GM23338 (cell line): ENCODE measurements around the gene SMIM10L1. TPM values are rescaled to one million over a fixed set of nuclear protein-coding genes. Genes with fewer than 3 reads are reported as not detected.
A peak's percentile ranks its signal among the peaks of the same experiment; 100 is the strongest.

Experiments used
- ATAC-seq: fragments of 200-7000 bp; cut with Tn5 transposase; 3 replicates; pipeline ENCODE4 v1.9.1; 2020
- DNase-seq: peaks from one replicate; pipeline ENCODE4 v3.0.0-alpha.2; 2015; ENCODE audit warnings: low spot score
- H2AFZ ChIP-seq: fragments of 200-600 bp; sonication (generic); 2 replicates; pipeline ENCODE4 v1.8.0; 2016; ENCODE audit warnings: antibody characterized with exemption, mild to moderate bottlenecking, moderate library complexity
- H3F3A ChIP-seq: fragments of 200-600 bp; sonication (generic); replicated peaks from 2 replicates; pipeline ENCODE4 v1.8.0; 2017; ENCODE audit warnings: antibody characterized with exemption, mixed run types, low read depth
- H3K27ac ChIP-seq: fragments of 200-600 bp; sonication (generic); 2 replicates; pipeline ENCODE4 v1.6.1; 2016; ENCODE audit warnings: low read depth
- H3K27me3 ChIP-seq: fragments of 200-600 bp; sonication (generic); 2 replicates; pipeline ENCODE4 v1.8.0; 2016; ENCODE audit warnings: mild to moderate bottlenecking, mixed run types, moderate library complexity; ENCODE audit not compliant: insufficient read depth
- H3K36me3 ChIP-seq: fragments of 200-600 bp; sonication (generic); 2 replicates; pipeline ENCODE4 v1.8.0; 2016; ENCODE audit warnings: mild to moderate bottlenecking; ENCODE audit not compliant: insufficient read depth
- H3K4me1 ChIP-seq: fragments of 200-600 bp; sonication (generic); 2 replicates; pipeline ENCODE4 v1.8.0; 2016; ENCODE audit warnings: mild to moderate bottlenecking, moderate library complexity; ENCODE audit not compliant: insufficient read depth
- H3K4me2 ChIP-seq: fragments of 200-600 bp; sonication (generic); 2 replicates; pipeline ENCODE4 v1.7.1; 2017; ENCODE audit warnings: mixed run types
- H3K4me3 ChIP-seq: fragments of 200-600 bp; sonication (generic); 2 replicates; pipeline ENCODE4 v1.6.1; 2016; ENCODE audit warnings: mixed run types
- H3K79me2 ChIP-seq: fragments of 200-600 bp; sonication (generic); replicated peaks from 2 replicates; pipeline ENCODE4 v1.8.0; 2017; ENCODE audit warnings: mild to moderate bottlenecking; ENCODE audit not compliant: insufficient read depth
- H3K9me2 ChIP-seq: fragments of 200-600 bp; sonication (generic); 2 replicates; pipeline ENCODE4 v1.8.0; 2017; ENCODE audit not compliant: insufficient read depth
- H4K20me1 ChIP-seq: fragments of 200-600 bp; sonication (generic); replicated peaks from 2 replicates; pipeline ENCODE4 v1.8.0; 2017; ENCODE audit warnings: mild to moderate bottlenecking; ENCODE audit not compliant: insufficient read depth
- H3K27ac Mint-ChIP-seq: 2 replicates; pipeline ENCODE4 v1.8.0; 2020; ENCODE audit warnings: inconsistent platforms, mild to moderate bottlenecking, moderate library complexity, mixed read lengths
- H3K27me3 Mint-ChIP-seq: 3 replicates; pipeline ENCODE4 v1.8.0; 2022; ENCODE audit warnings: low read depth, mild to moderate bottlenecking, moderate library complexity, mixed read lengths, inconsistent platforms; ENCODE audit not compliant: insufficient read depth, poor library complexity
- H3K36me3 Mint-ChIP-seq: 3 replicates; pipeline ENCODE4 v1.8.0; 2021; ENCODE audit warnings: low read depth, mild to moderate bottlenecking, inconsistent platforms, moderate library complexity, mixed read lengths
- H3K4me1 Mint-ChIP-seq: 3 replicates; pipeline ENCODE4 v1.8.0; 2020; ENCODE audit warnings: mild to moderate bottlenecking, inconsistent platforms, mixed read lengths
- H3K4me3 Mint-ChIP-seq: 3 replicates; pipeline ENCODE4 v1.8.0; 2021; ENCODE audit warnings: moderate library complexity, mild to moderate bottlenecking, inconsistent platforms, mixed read lengths
- H3K9me3 Mint-ChIP-seq: 3 replicates; pipeline ENCODE4 v1.8.0; 2020; ENCODE audit warnings: moderate library complexity, mild to moderate bottlenecking, inconsistent platforms, mixed read lengths
- CREB1 ChIP-seq: fragments of 250-450 bp; sonication (Bioruptor Pico); IDR thresholded peaks from 2 replicates; pipeline ENCODE4 v1.5.0; 2020; ENCODE audit warnings: low read depth, mild to moderate bottlenecking, moderate library complexity
- CTCF ChIP-seq, 2 experiments: fragments of 200-600 bp in 1 of 2; sonication (generic) in 1 of 2; conservative IDR thresholded peaks; 2 replicates each; pipeline versions ENCODE4 v1.5.1 to v1.6.1; 2016 to 2017; ENCODE audit warnings: antibody characterized with exemption in 2 of 2, low read depth in 2 of 2, mild to moderate bottlenecking in 2 of 2, moderate library complexity in 1 of 2
- ETS1 ChIP-seq: IDR thresholded peaks from 2 replicates; pipeline ENCODE4 v1.6.1; 2016; ENCODE audit warnings: antibody characterized with exemption
- EZH2 ChIP-seq: fragments of 200-600 bp; sonication (generic); IDR thresholded peaks from one replicate; pipeline ENCODE4 v1.8.0; 2017; ENCODE audit warnings: antibody characterized with exemption, mild to moderate bottlenecking, low read depth; ENCODE audit not compliant: unreplicated experiment
- JUNB ChIP-seq: IDR thresholded peaks from one replicate; pipeline ENCODE4 v1.6.1; 2016; ENCODE audit warnings: antibody characterized with exemption; ENCODE audit not compliant: unreplicated experiment
- POLR2AphosphoS5 ChIP-seq: IDR thresholded peaks from 2 replicates; pipeline ENCODE4 v1.6.1; 2016; ENCODE audit warnings: antibody characterized with exemption, low read depth
- REST ChIP-seq: IDR thresholded peaks from one replicate; pipeline ENCODE4 v1.6.1; 2018; ENCODE audit warnings: antibody characterized with exemption; ENCODE audit not compliant: unreplicated experiment
- ZNF331 ChIP-seq: fragments of 250-450 bp; sonication (Bioruptor Pico); IDR thresholded peaks from 2 replicates; pipeline ENCODE4 v1.5.0; 2020; ENCODE audit warnings: low read depth, mild to moderate bottlenecking, moderate library complexity
- ZNF462 ChIP-seq: fragments of 250-450 bp; sonication (Bioruptor Pico); IDR thresholded peaks from 2 replicates; pipeline ENCODE4 v1.5.0; 2020; ENCODE audit warnings: mild to moderate bottlenecking, moderate library complexity
- polyA plus RNA-seq: library from polyadenylated mRNA; unstranded; fragments of >200 nt; fragmentation: Nextera tagmentation; extraction: Ambion mirVana; gene quantifications from 2 replicates; pipeline ENCODE4 v1.2.1, GENCODE V29; 2016
- total RNA-seq: library from RNA; depleted of rRNA; stranded (reverse); fragments of >200 nt; shearing (Covaris generic); gene quantifications from 2 replicates; pipeline ENCODE4 v1.2.3, GENCODE V29; 2014

The SMIM10L1 gene
- total and polyA plus RNA-seq, 2 experiments from 2014 or later: 9.3 to 22.0 TPM

GRCh38 chr12:11162502-11162901, 8.5 kb upstream of the SMIM10L1 start:
- H3K36me3 ChIP-seq: 0 out of 2 replicates have a peak, but pooled peaks cover 3% of the 10 kb centered on the region
- H3K9me2 ChIP-seq: no peaks in the 10 kb centered on the region
- H3K4me3 ChIP-seq: no peak overlapping the region
- peaks cover 18% of the 10 kb centered on the region for H3K4me1 Mint-ChIP-seq
- ATAC-seq: peak; percentile 48
- H3K4me1 ChIP-seq: peaks cover 10% of the 10 kb centered on the region; the same call in 1 of the 2 replicates
- no peak overlapping the region for H3K27ac ChIP-seq
- no peaks in the 10 kb centered on the region for H3K27me3 Mint-ChIP-seq
- H3K9me3 Mint-ChIP-seq: no peaks in the 10 kb centered on the region
- no peaks in the 10 kb centered on the region for H3F3A ChIP-seq
- no peak for TF ChIP-seq CTCF (conservative IDR thresholded peaks at IDR 0.05; ENCODE audit: low read depth in 2 of 2)
- TF ChIP-seq ZNF331: no peak
- TF ChIP-seq POLR2AphosphoS5: no peak
- TF ChIP-seq JUNB: no peak
- TF ChIP-seq ZNF462 (CRISPR knock-in tag): no peak
- TF ChIP-seq CREB1: no peak
- TF ChIP-seq REST: no peak
- no peak for TF ChIP-seq EZH2
- TF ChIP-seq ETS1: no peak
- peak; percentile 33 for DNase-seq
- H3K36me3 Mint-ChIP-seq: peaks cover 34% of the 10 kb centered on the region
- no peak overlapping the region for H3K4me2 ChIP-seq
- H3K27me3 ChIP-seq: no peaks in the 10 kb centered on the region
- H4K20me1 ChIP-seq: peaks cover 31% of the 10 kb centered on the region
- no peak overlapping the region for H2AFZ ChIP-seq
- H3K79me2 ChIP-seq: peaks cover 100% of the 10 kb centered on the region
- H3K27ac Mint-ChIP-seq: no peak overlapping the region
- H3K4me3 Mint-ChIP-seq: no peak overlapping the region
